ENCODE data around the gene LRRN2.

LRRN2 gene

GRCh38 chr1:204662530-204662929, 23.0 kb downstream of the LRRN2 start:
- no peak for DNase-seq (ENCODE audit: low spot score)

GRCh38 chr1:204660509-204660908, 25.0 kb downstream of the LRRN2 start:
- no peak for DNase-seq (ENCODE audit: low spot score)

- DNase-seq (ENCODE audit: low spot score), result no peak
Observed at GRCh38 chr1:204659056-204659455, 26.5 kb downstream of the LRRN2 start.

- no peak for DNase-seq (ENCODE audit: low spot score)
Observed at GRCh38 chr1:204658295-204658694, 27.2 kb downstream of the LRRN2 start.

- DNase-seq (ENCODE audit: low spot score), result no peak
Observed at GRCh38 chr1:204653590-204654340, 31.8 kb downstream of the LRRN2 start.

GRCh38 chr1:204652497-204652896, 33.0 kb downstream of the LRRN2 start:
- no peak for DNase-seq (ENCODE audit: low spot score)

GRCh38 chr1:204651843-204652421, 33.6 kb downstream of the LRRN2 start:
- no peak for DNase-seq (ENCODE audit: low spot score)

GRCh38 chr1:204650911-204651570, 34.5 kb downstream of the LRRN2 start:
- DNase-seq (ENCODE audit: low spot score), result no peak

GRCh38 chr1:204649721-204650521, 35.6 kb downstream of the LRRN2 start:
- no peak for DNase-seq (ENCODE audit: low spot score)

- no peak for DNase-seq (ENCODE audit: low spot score)
Observed at GRCh38 chr1:204648576-204648975, 37.0 kb downstream of the LRRN2 start.

GRCh38 chr1:204647805-204648153, 37.8 kb downstream of the LRRN2 start:
- no peak for DNase-seq (ENCODE audit: low spot score)

- DNase-seq (ENCODE audit: low spot score), result no peak
Observed at GRCh38 chr1:204647114-204647804, 38.3 kb downstream of the LRRN2 start.

GRCh38 chr1:204645666-204646065, 39.9 kb downstream of the LRRN2 start:
- DNase-seq (ENCODE audit: low spot score), result no peak

GRCh38 chr1:204645251-204645650, 40.3 kb downstream of the LRRN2 start:
- no peak for DNase-seq (ENCODE audit: low spot score)

GRCh38 chr1:204643503-204643902, 42.0 kb downstream of the LRRN2 start:
- no peak for DNase-seq (ENCODE audit: low spot score)

- no peak for DNase-seq (ENCODE audit: low spot score)
Observed at GRCh38 chr1:204641936-204642335, 43.6 kb downstream of the LRRN2 start.

GRCh38 chr1:204641455-204641854, 44.1 kb downstream of the LRRN2 start:
- DNase-seq (ENCODE audit: low spot score), result no peak

- DNase-seq (ENCODE audit: low spot score), result no peak
Observed at GRCh38 chr1:204640578-204640977, 45.0 kb downstream of the LRRN2 start.

GRCh38 chr1:204634260-204634910, 51.2 kb downstream of the LRRN2 start:
- no peak for DNase-seq (ENCODE audit: low spot score)

GRCh38 chr1:204633665-204634064, 51.9 kb downstream of the LRRN2 start:
- DNase-seq (ENCODE audit: low spot score), result no peak

- no peak for DNase-seq (ENCODE audit: low spot score)
Observed at GRCh38 chr1:204630132-204630905, 55.2 kb downstream of the LRRN2 start.
